Fibroblast of villous mesenchyme (primary cell): ENCODE results near the gene FHL2. TPM values are rescaled to one million over a fixed set of nuclear protein-coding genes. Genes with fewer than 3 reads are reported as not detected.

Experiments
- DNase-seq: peaks from one replicate; pipeline ENCODE4 v3.0.0-alpha.2; 2010; ENCODE audit warnings: low read depth
- H3K4me3 ChIP-seq: 2 replicates; pipeline ENCODE4 v1.5.1; 2011; ENCODE audit warnings: low read depth, mild to moderate bottlenecking, low read length
- CTCF ChIP-seq: IDR thresholded peaks from 2 replicates; pipeline ENCODE4 v1.5.1; 2012; ENCODE audit warnings: low read depth, mild to moderate bottlenecking, low read length; ENCODE audit not compliant: insufficient read depth
- total RNA-seq: library from RNA; depleted of rRNA; stranded (reverse); fragments of >200 nt; gene quantifications from 2 replicates; pipeline ENCODE4 v1.2.3, GENCODE V29; 2012

FHL2 gene
- total RNA-seq, 1 donor: 343 TPM

DNA sequence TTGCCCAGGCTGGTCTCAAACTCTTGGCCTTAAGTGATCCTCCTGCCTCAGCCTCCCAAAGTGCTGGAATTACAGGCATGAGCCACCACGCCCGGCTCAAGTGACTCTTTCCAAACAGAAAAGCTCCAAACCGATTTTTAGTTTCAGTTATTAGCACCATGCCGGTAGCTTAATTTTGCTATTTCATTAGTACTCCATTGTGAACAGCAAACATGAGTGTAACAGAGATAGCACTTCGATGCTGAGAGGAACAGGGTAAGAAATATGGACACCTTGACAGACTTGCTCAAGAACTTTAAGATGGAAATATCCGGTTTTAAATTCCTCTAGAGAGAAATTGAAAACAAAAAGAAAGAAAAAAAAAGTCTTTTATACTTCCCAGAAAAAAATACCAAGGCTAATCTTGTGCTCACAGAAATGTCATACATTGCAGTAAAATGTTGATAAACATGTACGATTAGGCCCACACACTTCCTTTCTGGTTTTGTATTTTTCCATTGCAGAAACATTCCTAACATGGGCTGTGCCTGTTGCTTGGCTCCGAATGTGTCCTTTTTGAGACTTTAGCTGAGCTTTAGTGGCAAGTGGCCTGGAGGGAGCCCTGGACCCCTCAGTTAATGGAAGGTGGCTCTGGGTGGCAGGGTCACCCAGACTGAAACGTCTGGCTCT, 18.3 kb downstream of the FHL2 start:
- TF ChIP-seq CTCF: no peak
- peak; percentile 89 for DNase-seq

DNA sequence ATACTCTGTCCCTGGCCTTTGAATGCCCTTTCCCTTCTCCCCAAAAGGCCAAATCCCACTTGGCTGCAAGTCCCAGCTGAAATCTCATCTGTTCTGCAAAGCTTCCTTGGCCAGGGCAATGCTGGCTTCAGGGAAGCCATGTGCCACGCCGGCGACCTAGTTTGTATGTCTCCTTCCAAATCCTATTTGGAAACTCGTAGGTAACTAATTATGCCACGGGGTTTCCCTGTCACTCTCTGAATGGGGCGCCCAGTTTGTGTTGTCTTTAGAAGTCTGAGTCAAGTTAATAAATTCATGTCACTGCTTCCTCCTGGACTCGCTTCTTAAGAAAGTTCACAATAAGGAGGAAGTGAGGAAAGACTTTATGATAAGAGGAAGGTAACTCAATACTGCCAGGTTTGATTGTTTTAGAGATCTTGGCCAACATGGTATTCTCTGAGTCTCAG, 19.1 kb downstream of the FHL2 start:
- no peak for TF ChIP-seq CTCF
- DNase-seq: no peak
- no peak overlapping the region for H3K4me3 ChIP-seq

More for the DNA sequence above, 18.3 kb downstream of the FHL2 start:
- no peak overlapping the region for H3K4me3 ChIP-seq

- H3K4me3 ChIP-seq: no peak overlapping the region
- no peak for DNase-seq
- no peak for TF ChIP-seq CTCF
Measured at GRCh38 chr2:105378921-105379383, 19.9 kb downstream of the FHL2 start.

DNA sequence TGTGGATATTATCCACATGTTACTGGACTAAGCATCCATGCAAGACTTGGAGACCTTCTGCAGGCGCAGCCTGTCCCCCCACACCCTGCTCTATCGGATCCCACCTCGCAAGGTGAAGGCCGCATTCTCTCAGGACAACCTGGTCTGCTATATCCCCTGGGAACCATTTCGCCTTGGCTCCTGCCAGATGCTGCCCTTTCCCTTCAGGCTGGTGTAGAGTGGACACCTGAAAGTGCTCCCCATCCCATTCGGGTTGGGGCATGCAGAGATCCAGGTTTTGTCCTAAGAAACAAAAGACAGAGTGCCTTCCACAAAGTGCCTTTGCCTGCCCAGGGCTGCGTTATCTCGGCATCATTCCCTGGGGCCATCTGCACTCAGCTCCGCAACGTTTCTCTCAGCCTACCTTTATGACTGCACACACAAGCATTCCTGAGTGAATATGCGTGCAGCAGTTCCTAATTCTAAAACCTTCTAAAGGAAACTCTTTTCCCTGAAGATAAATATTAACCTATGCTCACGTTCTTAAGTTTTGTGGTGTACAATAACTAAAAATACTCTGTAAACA, 20.5 kb downstream of the FHL2 start:
- no peak for TF ChIP-seq CTCF
- no peak overlapping the region for H3K4me3 ChIP-seq
- no peak for DNase-seq

- no peak overlapping the region for H3K4me3 ChIP-seq
- no peak for TF ChIP-seq CTCF
- no peak for DNase-seq
Measured at GRCh38 chr2:105377871-105378270, 21.0 kb downstream of the FHL2 start.

- H3K4me3 ChIP-seq: no peak overlapping the region
- DNase-seq: peak; percentile 86
- no peak for TF ChIP-seq CTCF
Measured at GRCh38 chr2:105376789-105377240, 22.0 kb downstream of the FHL2 start.
